Limb (tissue), 2 donors: ENCODE data around the gene USP3.
"Not testable (repeated sequence)": the region's sequence is repeated elsewhere in the genome, so short reads cannot be mapped to it uniquely, and the experiment has no call there.

Experiments
- DNase-seq, 2 donors: peaks; one replicate each; pipeline ENCODE4 v3.0.0-alpha.2; 2016; ENCODE audit errors: extremely low spot score in 2 of 2

Gene USP3

DNA sequence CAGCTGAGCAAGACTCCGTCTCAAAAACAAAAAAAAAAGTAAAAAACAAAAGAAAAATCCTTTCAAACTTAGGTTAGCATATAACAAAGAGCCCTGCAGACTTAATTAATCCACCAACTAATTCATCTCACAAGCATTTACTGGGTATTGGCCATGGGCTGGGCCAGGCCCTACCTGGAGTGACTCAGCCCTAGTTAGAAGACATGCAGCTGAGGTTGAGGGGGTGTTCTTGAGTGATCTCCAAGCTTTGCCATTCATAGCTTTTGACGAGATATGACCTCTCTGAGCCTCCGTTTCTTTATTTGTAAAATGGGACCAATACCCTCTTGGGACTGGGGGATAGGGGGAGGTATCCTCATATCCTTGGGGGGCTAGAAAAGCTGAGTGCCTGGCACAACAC is 100.6 kb downstream of the USP3 start:
- DNase-seq: no peak

DNA sequence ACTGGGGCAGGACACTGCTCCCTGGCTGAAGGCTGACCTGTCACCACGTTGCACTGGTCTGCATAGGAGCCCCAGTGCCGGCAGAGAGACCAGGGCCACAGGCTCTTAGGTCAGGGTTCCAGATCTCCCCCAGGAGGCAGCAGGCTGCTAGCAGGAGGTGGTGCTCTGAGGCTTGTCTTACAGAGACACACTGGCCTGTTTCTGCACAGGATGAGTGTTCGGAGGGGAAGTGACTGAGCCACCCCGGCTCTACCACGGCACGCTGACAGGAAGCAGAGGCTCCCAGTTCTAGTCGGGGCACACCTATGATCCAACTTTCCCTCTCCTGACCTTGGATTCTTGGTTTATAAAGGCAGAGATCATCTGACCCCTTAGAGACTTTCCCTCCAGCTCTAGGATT is 101.4 kb downstream of the USP3 start:
- no peak for DNase-seq

DNA sequence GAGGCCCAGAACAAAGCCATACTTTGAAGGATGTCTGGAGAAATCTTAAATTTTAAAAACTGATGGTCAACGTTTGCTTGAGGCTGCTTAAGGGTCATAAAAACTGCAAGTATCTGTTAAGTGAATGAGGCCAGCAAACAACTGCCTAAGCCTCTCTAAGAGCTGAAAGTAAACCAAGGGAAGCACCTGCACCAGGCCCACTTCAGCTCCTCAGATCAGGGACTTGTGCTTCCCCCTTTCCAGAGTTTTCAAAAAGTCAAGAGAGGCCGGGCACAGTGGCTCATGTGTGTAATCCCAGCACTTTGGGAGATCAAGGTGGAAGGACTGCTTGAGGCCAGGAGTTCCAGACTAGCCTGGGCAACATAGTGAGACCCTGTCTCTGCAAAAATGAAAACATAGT is 101.9 kb downstream of the USP3 start:
- no peak for DNase-seq

DNA sequence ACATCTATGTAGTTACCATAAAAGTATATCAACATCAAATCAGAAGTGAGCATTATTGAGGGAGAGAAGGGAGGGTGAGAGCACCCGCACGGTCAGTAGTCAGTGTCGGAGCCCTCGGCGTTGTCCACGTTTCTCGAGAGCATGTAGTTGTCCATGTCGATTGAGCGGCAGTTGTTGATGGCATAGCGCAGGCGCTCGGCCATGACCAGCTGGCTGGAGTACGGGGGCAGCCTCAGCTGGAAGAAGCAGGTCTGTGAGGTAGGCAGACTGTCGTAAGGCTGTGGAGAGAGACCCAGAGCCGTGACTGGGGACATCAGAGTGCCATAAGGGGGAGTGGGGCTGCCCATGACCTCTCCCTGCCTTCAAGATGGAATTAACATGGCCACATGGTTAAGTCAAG is 104.6 kb downstream of the USP3 start:
- no peak for DNase-seq

DNA sequence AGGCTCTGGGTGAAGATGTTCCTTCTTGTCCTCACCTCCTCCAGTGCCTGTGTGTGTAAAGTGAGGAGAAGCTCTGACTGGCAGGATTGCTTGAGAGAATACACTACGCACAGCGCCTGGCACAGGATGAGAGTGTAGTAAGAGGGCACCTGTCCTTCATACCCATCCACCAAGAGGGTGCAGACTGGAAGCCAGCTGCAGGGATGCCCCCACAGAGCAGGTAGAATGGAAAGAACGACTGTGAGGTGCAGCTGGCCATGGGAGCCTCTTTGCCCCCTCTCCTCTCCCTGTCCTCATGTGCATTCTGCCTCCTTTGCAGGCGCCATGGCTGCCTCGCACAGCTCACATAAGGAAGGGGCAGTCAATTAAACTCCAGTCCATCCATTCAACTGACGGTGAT is 105.1 kb downstream of the USP3 start:
- DNase-seq: no peak

DNA sequence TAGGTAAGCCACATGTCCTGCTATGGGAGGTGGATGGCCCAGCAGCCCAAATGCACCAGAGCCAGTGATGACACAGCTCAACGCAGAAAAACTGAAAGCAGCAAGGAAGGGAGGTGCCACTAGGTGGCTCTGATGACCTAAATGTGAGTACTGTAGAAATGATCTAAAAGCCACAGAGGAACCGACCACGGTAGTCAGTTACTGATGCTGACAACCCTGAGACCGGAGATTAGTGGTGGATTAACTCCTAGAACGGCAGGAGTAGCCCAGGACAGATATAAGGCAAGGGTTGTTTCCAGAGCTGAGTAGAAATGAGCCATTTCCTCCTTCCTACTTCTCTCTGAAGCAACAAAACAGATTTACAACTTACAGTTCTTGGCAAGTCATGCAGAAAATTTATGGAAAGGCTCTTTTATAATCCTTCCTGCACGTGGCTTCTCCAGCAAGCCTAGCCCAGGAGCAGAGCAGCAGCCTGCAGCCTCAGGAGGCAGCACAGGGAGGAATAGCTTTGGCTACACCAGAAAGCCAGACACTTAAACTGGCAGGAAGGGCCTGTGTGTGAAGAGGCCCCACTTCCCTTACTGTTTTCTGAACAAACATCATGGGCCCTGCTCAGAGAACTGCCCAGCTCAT is 105.9 kb downstream of the USP3 start:
- DNase-seq: peak; percentile 79 to 85

DNA sequence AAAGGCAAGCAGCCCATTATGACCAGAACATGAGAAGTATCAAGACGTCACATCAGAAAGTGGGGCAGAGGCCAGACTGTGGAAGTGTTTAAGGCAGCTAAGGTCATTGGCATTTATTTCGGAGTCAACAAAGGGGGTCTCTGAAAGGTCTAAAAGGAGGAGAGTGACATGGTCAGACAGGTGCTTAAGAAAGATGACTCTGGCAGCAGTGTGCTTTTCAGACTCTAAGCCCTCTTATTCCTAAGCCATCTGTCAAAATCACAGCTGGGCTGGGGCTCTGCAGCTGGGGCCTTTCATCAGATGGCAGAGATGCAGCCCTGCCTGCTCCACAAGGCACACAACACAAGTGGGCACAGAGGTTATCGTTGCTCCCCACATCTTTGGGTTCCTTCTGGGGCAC is 106.8 kb downstream of the USP3 start:
- peak; percentile 49 to 51 for DNase-seq

DNA sequence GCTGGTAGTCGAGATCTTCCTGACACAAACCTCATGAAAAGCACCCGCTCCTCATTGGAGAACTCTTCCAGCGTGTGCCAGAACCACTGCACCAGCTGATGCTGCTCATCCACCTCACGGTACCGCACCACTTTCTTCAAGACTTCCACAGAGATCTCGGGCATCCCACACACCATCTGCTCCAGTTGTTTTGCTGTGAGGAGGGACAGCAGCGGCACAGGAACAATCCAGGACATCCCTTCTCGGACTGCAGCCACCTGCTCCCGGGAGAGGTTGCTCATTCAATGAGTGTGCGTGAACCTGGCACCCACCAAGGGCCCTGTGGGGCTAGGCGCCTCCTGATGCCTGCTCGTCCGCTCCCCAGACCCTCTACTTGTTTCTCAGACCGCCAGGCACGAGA is 107.9 kb downstream of the USP3 start:
- DNase-seq: no peak

DNA sequence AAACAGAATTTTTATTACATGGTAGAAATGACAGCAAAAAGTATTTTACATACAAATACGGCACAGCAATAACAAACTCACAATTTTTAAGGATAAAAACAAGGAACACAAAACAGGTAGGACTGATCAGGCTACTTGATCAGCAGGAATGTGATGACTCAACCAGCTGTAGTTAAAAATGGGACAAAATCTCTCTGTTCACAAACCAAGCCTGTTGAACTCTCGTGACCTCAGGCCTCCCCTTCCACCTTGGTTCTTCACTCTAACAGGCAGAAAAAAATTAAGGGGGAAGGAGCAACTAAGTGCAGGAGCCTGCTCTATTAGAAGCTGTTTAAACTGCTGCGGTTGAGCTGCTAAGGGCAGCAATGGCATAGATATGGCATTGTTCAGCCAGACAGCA is 111.5 kb downstream of the USP3 start:
- DNase-seq: no peak

DNA sequence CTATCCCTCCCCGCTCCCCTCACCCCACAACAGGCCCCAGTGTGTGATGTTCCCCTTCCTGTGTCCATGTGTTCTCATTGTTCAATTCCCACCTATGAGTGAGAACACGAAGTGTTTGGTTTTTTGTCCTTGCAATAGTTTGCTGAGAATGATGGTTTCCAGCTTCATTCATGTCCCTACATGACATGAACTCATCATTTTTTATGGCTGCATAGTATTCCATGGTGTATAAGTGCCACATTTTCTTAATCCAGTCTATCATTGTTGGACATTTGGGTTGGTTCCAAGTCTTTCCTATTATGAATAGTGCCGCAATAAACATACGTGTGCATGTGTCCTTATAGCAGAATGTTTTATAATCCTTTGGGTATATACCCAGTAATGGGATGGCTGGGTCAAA is 112.8 kb downstream of the USP3 start:
- DNase-seq: not testable (repeated sequence)

DNA sequence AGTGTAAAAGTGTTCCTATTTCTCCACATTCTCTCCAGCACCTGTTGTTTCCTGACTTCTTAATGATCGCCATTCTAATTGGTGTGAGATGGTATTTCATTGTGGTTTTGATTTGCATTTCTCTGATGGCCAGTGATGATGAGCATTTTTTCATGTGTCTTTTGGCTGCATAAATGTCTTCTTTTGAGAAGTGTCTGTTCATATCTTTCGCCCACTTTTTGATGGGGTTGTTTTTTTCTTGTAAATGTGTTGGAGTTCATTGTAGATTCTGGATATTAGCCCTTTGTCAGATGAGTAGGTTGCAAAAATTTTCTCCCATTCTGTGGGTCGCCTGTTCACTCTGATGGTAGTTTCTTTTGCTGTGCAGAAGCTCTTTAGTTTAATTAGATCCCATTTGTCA is 113.2 kb downstream of the USP3 start:
- not testable (repeated sequence) for DNase-seq

DNA sequence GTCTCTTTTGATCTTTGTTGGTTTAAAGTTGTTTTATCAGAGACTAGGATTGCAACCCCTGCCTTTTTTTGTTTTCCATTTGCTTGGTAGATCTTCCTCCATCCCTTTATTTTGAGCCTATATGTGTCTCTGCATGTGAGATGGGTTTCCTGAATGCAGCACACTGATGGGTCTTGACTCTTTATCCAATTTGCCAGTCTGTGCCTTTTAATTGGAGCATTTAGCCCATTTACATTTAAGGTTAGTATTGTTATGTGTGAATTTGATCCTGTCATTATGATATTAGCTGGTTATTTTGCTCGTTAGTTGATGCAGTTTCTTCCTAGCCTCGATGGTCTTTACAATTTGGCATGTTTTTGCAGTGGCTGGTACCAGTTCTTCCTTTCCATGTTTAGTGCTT is 116.4 kb downstream of the USP3 start:
- not testable (repeated sequence) for DNase-seq

DNA sequence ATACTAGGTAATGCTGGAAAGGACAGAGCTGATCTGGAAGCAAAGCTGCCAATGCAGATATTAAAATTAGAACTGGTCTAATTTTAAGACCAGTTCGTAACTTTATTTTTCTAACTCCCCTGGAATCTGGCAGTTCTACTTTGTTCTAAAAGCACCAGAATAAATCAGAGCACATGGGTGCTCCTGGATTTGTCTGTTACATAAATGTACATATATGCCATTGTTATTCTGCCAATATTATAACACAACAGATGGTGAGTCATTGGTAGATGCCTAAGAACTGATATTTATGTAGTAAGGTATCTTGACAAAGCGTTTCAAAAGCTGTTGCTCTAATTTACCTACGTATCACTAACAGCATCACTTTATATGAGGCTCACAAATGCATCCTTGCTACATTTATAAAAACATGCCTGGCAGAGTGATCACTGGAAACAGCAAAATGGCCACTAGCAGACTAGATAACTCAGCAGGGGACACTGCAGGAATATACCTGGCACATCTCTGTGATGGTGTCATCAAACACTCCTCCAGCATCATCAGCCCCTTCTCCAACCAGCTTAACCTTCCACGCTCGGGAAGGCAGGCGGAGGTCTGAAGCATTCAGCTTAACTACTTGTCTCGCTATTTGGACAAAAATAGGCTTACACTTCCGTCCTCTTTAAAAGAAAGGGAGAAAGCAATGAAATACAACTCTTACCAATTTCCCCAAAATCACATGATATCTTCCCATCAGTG is 119.0 kb downstream of the USP3 start:
- DNase-seq: no peak

DNA sequence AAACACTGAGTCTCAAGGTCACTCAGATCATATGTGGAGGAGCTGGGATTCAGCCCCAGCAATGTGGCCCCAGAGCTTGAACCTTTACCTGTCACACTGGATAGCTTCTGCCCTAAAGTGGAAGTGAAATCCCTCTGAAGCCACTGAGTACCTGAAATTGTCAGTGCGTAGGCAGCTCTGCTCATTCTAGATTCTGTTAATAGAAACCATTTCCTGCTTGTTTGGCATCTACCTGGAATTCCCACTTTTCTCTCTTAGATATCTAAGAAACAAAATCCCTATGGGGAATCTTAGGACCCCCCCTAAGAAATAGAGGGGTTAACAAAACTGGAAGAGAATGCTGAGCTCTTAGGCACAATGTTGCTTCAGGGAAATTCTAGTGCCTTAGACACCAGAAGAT is 122.6 kb downstream of the USP3 start:
- no peak for DNase-seq

DNA sequence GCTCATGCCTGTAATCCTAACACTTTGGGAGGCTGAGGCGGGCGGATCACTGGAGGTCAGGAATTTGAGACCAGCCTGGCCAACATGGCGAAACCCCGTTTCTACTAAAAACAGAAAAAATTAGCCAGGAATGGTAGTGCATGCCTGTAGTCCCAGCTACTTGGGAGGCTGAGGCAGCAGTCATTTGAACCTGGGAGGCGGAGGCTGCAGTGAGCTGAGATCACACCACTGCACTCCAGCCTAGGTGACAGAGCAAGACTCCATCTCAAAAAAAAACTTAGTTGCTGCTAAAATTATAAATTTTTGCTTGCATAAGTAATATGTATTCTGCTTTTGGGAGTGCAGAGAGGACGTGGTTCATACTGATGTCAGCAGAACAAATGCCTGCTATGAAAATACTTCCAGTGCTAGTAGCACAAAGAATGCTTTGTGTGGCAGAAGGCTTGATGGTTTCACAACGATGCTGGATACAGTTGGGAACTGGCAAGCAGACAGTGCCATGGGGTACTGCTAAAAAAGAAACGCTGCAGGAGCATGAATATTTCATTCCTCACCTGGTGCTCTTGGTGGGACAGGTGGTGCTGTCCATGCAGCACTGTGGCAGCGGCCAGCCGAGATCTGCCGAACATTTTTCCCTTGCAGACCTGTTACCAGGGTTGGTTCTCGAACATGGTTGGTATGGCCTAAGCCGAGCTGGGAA is 123.9 kb downstream of the USP3 start:
- no peak for DNase-seq

DNA sequence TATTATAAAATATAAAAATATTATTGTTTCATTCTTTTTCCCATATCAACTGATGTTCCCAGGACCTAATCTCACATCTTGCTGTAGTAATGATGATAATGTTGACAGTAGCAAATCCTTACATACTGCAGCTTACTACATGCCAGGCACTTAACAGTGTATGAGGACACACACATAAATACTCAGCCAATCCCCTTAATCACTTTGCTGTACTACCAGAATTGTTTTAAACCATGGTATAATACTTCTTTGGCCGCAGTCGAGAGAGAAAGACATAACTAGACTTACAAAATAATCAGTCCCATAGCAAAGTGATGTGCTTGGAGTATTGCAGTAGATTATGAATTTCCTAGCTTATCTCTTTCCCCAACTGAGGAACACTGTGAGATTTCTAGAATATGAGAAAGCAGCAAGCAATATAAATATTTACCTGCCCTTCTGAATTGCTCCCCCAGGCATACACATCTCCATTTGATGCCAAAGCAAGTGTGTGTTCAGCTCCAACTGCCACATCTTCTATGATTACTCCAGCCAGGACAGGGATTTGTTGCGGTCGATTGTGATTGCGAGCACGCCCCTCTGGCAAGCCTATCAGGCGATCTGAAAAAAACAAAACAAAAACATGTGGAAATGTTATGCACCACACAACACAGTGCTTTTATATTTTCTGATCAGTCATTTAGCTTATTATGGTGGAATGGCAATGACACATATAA is 125.8 kb downstream of the USP3 start:
- DNase-seq: no peak

DNA sequence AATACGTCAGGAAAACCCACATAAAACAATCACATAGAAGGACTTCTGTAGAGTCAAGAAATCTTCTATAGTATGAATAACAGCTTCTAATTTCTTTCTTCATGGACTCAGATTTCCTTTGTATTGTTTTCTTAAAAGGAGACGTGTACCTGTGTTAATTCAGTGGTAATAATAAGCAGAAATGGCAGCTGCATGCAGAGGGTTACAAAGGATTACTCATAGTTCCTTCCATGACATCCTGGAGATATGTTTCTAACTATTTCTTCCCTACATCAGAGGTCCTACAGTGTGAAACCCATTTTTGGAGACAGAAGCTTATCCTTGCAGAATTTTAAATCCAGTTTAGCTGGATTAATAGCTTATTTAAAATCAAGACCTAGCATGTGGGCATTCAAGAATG is 128.9 kb downstream of the USP3 start:
- DNase-seq: no peak

DNA sequence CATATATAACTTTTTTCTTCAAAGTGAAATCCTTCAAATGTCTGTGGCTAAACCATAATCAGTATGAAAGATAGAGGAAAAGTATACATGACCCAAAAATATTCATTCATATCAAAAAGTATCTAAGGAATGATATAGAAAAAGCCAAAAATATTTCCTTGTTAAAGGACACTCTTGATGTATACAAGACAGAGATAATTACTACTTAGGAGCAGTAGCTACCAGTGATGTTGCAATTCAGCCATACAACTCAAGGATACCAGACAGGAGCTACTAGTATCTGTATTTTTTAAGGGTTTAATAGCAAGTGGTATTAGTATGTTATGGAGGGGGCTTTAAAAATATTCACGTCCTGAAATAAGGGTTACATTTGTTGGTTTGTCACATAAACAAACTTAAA is 129.8 kb downstream of the USP3 start:
- DNase-seq: no peak

DNA sequence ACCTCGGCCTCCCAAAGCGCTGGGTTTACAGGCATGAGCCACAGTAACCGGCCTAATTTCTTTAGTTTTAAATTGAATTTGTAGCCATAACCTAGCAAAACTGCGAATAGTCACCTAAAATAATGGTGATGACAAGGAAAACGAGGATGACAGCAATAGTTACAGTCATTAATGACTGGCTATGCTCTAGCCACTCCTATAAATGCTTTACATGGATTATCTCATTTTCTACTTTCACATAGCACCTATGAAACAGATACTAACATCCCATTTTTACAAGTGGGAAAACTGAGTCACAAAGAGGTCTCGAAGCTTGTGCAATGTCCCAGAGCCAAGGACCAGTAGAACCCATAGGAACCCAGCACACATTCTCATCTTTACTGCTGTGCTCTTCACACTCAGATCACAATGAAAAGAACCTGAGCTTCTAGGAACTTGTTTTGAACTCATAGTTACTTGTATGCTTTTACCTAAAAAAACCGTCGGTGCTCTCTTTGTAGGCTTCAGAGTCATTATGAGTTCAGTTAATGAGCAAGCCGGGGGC is 132.2 kb downstream of the USP3 start:
- DNase-seq: no peak

DNA sequence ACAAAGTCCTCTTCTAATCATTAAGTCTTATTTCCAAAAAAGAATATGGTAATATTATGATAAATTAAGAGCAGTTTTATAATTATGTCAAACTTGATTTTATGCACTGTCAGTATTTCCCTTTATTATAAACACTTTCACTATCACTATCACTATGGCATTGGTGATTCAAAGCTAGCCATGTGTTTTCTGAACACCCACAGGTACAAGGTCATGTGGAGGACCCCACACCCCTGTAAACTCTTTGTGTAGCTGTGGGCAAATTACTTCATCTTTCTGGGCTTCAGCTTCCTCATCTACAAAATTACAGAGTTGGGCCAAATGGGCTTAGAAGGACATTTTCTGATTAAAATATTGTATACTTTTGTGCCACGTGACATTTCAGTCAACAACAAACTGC is 134.4 kb downstream of the USP3 start:
- DNase-seq: no peak

DNA sequence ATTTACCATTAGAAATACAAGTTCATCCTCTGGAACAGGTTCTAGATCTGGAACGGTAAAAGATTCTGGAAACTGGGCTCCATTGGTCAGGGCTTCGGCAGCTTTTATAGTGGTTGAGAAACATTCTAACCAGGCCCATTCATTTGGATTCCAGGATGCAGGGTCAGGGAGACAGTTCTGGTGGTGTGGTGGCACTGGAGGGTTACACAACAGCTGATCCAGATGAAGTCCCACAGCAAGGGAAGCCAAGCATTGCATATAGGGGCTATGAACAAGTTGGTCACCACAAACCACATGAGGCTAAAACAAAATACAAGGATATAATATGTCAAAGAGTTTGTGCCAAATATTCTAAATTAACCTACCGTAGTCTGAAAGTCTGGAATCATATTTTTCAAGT is 135.8 kb downstream of the USP3 start:
- no peak for DNase-seq
